HG03025 (cell line): Measurements from ENCODE around the gene SMARCA2.

Experiments used
- ATAC-seq: cut with Tn5 transposase; IDR thresholded peaks from one replicate; pipeline ENCODE4 v1.9.1; 2021; ENCODE audit warnings: mild to moderate bottlenecking, moderate library complexity; ENCODE audit not compliant: unreplicated experiment, low FRiP score

Gene SMARCA2

DNA sequence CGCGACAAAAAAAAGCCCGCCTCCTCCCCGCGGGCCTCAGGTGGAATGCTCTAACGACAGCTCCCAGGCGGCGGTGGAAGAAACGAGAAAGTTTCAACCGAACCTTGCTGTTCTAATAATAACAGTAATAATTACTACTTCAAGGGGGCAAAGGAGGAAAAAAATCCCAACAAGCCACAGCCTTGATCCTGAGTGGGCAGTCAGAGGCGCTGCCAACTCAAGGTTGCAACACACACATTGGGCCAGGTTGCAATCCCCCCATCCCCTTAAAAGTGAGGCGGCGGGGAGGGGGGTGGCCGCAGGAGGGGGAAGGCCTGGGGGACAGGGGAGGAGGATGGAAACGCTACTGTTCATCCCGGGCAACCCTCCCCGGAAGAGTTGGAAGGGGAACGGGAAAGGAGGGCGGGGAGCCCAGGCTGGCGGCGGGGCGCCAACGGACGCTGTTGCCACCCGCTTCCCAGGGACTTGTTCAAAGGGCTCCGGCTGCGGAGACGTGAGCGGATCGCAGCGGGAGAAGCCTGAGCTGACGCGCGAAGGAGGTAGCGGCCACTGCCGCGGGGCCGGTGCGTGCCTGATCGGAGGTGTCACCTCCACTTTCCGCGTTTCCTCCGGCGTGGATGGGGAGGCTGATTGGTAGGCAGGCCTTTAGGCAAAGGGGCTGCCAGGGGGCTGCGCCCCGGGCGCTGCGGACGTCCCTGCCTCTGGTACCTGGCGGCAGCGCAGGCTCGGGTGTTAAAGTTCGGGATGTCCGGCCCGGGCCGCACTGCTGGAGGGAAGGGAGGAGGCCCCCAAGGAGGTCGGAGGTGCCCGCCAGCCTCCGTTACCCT lies 647 bp downstream of the SMARCA2 start:
- ATAC-seq, result no peak

DNA sequence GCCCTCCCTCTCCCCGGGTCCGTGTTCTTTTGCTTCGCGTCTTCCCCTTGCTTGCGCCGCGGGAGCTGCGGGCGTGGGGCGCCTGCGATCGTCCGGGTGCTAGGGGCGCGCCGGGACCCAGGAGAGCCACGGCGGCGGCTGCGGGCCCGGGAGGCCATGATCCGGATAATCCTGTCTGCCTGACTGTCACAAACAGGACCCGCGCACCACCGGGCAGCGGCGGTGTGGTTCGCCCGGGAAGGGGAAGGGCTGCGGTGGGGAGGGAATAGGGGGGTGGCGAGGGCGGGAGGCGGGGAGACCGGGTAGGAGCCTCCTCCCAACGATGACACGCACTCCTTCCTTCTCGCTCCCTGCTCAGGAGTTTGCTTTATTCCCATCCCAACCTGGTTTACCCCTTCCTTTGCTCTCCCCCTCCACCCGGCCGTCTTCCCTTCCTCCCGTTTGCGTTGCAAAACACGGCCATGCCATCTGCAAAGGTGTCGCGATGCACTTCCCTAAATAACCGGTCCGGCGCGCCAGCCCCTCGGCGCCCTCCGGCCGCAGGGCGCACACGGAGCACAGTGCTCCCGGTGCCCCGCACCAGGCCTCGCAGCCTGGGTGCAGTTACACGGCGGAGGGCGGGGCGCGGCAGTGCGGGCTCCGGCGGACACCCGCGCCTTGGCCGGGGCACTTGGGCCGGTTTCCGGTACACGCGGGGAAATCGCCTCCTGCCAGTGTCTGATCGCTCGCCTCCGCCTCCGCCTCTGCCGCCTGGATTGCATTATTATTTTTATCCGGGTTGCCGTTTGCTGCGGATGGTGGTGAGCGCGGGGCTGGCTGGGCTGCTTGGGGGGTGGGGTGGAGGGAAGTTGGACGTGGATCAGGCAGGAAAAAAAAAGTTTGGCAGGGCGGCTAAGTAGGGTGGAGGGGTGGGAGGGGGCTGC lies 1.5 kb downstream of the SMARCA2 start:
- no peak for ATAC-seq

DNA sequence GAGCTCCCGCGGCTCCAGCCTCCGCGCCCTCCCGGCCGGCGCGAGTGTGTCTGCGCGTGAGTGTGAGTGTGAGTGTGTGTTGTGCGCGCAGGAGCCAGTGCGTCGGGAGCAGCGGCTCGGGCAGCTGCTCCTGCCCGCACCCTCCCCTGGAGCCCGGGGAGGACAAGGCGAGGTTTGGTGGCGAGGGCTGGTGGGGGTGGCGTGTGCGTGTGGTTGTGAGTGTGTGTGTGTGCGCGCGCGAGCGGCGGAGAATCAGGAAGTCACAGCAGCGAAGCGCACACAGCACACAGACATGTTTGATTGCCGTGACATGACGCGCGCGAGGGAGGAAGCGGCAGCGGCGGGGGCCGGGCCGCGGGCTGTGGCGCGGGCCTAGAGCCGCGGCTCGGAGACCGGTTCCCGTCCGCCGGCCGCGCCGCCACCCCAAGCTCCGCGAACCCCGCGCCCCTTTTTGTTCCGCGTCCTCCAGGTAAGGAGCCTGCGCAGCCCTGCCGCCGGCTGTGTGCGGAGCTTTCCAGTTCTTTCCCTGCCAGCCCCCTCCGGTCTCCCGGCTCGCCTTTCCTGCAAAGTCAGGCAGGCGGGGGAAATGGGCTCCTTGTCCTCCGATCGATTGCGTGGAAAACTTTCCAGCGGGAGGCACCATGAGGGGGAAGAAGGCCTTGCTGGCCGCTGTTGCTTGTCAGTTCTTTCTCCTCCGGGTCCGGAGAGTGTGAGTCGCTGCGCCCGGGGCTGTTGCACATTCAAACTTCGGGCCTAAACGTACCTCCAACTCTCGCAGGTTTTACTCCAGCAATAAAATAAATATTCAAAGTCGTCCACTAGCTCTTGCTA lies 2.4 kb downstream of the SMARCA2 start:
- peak; percentile 25 for ATAC-seq

DNA sequence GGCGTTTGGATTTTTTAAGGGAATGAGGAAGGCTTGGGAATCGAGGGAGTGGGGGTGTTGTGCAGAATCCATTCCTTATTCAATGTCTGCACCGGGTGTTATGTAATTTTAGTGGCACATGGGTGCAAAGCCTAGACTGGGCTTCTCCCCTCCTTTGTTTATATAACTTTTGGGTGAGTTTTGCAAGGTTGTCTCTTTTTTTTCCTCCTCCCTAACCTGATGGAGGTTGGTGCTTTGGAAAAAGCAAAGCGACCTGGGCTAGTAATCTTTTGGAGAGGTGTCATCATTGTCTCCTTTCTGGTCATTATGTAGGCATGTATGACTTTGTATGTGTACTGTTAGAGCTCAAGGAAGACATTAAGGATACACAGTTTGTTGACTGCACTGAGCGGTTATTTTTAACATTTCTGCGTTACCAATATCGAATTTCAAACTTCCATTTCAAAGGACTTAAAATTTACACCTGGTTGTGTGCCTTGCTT lies 3.1 kb downstream of the SMARCA2 start:
- ATAC-seq, result no peak

DNA sequence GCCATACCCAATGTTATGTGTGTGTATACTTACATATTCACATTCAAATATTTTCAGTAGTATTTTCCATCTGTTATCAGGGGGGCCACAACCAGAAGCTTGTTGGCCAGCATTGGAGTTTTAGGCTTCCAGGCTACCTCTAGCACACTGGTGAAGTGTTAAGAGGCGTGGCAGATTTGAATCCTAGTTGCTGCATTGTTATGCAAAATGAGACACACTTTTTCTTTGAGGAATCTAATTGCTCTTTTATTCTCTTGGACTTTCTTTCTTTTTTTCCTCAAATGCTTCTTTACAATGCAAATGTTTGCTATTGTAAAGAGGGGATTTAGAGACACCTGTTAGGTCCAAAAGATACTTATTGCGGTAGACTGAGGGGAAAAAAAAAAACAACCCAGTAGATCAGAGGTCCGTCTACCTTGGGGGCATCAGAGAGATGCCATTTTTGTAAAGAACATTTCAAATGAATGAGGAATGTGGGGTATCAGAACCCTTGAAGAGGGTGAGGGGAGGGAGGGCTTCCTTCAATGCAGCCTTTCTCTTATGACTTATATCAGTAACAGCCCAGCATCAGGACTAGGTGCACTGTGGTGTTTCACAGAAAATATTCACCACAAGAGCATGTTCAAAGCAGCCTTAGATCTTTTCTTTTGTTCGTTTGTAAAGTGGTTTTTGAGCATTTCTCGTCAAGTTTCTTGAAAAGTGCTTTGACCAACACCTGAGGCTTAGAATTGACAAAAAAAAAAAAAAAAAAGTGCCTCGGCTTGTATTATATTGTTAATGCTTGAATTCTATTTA lies 3.8 kb downstream of the SMARCA2 start:
- ATAC-seq, result no peak

DNA sequence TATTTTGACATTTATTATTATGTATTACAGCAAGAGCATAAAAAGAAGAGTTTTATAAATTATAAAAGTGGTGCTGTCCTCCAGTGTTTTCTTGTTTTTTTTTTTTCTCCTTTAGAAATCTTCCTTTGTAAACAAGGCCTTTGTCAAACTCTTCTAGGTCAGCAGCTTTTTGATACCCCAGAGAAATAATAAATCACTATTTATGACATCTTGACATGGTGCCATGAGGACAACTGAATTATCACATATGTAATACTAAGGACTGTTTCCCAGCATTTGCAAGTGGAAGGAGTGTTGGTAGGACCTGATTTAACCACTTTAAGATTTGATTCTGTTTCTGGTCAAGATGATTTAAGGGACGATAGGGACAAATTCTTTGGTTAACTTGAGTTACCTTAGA lies 4.6 kb downstream of the SMARCA2 start:
- ATAC-seq, result no peak

DNA sequence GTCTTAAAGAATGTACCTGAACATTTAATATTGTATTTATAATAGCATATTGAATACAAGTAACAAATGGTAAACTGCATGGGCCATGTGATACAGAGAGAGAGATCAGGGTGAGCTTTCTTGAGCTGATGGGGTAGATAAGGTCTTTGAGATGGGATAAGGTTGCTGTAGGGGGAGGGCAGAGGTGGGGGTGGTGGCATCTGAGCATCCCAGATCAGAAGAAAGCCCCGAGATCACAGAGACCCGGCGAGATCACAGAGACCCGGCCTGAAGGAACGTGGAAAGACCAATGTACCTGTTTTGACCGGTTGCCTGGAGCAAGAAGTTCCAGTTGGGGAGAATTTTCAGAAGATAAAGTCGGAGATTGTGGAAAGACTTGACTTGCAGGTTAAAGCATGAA lies 6.6 kb downstream of the SMARCA2 start:
- no peak for ATAC-seq

DNA sequence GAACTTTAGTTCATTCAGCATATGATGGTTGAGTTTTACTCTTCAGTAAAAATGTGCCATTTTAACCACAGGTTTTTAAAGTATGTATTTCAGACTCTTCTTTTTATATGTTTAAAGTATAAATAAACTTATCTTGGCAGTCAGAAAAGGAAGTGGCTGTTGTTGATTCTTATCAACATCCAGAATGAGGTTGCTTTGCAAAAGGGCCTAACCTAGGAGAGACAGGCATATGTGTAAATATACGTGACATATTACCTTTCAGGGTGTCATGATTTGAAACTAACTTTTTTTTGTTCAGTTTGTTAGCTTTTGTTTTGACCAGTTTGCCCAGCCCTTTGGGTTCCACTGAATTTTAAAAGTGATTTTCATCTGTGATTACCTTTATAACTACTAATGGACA lies 7.4 kb downstream of the SMARCA2 start:
- no peak for ATAC-seq

DNA sequence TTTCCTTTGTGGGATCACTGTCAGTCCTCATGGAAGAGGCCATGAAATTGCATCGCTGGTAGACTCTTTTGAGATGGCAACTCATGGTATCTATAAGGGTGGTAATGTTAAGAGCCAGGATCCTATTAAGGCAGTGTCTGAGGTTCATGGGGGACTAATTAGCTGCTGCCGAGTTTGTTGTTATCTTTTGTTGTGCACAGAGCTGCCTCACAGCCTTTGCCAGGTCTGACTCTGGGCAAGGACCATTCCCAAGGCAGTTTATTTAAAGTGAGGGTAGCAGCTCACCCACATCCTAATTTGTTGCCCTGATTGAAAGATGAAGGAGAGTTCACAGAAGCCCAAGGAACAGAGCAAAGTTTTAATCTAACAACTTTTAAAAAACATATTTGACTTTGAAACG lies 7.9 kb downstream of the SMARCA2 start:
- ATAC-seq, result no peak

DNA sequence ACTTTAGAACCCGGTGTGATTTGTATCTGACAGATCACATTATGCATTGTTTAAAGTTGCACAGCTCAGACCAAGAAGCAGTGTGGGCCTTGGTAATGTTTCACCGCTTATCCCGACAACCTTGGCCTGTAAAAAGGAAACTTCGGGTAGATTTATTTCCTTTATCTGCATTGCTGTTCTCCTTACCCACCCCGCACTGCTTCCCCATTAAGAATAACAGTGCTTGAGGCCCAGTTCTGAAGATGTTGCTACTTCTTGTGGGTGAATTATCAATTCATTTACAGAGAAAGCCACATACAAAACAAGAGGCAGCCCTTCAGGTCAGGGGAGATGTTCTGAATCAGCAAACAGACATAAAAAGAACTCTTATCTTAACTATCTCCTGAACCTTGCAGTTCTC lies 8.4 kb downstream of the SMARCA2 start:
- no peak for ATAC-seq

DNA sequence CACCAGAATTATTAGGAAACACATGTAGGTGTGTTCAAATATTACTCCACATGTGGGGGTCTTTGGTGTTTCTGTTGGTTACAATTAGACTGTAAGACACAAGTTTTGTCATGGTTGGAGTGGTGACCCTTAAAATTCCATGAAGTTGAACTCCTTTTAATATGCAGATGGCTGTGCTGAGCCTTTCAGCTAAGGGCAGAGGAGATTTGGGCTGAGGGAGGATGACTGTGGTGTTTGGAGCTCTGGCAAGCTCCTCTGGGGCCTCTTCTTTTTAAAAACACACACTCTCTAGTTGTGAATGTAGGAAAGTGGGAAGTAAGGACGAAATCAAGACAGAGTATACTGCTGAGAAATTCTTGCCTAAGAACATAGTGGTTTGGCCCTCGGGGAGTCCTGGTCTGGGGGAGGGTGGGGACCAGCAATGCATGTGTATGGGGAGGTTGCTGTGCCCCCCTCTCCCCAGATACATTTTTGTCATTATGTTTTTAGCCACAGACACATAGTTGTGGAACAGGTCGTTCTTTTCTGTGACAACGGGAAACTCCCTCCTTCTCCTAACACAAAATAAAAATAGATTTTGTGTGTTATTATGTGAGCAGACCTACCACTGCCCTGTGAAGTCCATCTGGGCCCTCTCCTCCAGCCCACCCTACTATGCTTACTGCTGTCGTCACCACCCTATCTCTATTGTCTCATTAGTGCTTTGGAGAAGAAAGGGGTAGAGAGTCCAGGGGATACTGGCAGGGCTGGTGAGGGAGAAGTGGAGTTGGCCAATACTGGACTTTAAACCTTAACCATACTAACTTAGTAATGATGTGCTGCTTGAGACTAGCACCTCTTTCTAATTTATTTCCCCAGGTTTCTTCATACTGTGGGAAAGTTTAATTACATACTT lies 10.0 kb downstream of the SMARCA2 start:
- no peak for ATAC-seq

DNA sequence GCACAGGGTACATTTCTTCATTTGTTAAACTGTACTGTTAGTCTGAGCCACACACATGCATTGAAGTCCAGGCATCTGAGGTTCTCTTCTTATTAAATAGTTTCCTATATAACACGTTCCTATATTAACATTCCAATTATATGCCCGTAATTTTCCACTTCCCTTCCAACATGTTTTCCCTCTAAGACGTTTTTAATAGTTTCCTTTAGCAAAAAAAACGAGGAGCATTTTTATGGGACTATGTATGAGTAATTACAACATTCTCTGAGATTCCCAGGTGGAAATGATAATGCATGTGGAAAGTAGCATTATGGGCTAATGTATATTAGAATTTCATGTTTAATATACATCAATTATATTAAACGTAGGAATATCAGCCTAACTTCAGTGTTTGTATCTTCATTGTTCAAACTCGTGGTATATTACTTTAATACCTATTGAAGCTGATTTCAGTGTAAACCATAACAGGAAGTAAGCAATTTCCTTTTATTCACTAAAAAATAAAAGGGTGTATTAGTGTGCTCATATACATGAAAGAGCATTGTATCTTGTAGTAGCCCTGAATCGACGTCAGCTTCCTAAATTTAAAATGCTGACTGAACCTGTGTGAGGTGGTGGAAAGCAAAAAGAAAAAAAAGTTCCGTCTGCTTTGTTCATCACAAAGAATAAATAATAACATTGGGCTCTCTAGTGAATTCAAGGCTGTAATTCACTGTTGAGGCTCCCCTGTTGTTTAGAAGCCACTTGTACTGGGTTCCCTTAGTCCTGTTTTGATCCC lies 11.3 kb downstream of the SMARCA2 start:
- ATAC-seq, result no peak

DNA sequence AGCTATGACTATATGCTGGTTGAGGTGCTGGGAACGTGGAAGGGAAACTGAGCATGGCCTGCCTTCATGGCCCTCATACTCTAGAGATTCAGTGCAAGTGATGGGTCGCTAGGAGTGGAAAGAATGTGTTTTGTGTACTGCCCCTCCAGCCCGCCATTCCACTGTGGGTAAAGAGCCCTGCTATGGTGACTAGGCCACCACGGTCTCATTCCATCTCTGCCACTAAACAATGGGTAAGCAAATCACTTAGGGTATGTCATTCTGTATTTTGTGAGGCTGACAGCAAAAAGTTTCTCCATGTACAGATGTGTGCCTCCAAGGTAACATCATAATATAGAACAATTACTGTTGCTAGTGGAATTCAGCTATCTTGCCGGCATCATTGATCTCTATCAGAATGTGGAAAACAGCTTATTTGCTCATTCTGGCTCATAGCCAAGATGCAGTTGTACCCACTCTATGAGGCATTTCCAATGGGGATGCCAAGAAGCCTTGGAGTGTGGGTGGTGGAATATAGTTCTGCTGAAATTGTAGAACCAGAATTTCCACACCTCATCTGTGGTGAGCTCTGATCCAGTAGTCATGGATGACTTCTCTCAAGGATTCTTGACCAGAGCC lies 12.5 kb downstream of the SMARCA2 start:
- no peak for ATAC-seq

DNA sequence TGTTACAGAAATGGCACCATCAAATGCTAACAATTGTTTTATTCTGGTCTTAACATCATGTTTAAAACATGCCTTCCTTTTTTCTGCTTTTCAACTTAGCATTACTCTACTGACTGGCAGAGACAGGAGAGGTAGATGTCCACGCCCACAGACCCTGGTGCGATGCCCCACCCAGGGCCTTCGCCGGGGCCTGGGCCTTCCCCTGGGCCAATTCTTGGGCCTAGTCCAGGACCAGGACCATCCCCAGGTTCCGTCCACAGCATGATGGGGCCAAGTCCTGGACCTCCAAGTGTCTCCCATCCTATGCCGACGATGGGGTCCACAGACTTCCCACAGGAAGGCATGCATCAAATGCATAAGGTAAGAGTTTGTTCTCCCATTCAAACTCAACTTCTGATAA lies 13.7 kb downstream of the SMARCA2 start:
- no peak for ATAC-seq

DNA sequence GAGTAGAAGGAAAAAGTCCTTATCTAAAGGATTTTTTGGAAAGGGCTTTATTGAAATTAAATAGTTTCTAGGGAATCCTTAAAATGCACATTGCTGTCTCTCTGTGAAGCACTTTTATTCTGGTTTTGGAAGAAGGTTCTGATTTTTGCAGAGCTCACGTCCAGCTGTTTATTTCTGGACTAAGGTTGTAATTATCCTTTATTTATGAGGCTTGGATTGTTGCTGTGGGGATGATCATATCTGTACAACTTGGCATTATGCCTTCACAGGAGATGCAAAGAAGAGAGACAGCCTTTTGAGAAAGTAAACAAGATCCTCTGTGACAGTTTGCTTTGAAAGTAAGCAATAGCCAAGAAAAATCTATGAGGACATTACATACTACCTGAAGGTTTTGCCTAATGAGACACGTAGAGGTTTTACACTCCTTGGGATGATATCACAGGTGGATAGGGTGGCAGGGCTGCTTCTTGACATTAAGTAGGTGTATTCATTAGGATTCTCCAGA lies 14.6 kb downstream of the SMARCA2 start:
- ATAC-seq, result no peak

DNA sequence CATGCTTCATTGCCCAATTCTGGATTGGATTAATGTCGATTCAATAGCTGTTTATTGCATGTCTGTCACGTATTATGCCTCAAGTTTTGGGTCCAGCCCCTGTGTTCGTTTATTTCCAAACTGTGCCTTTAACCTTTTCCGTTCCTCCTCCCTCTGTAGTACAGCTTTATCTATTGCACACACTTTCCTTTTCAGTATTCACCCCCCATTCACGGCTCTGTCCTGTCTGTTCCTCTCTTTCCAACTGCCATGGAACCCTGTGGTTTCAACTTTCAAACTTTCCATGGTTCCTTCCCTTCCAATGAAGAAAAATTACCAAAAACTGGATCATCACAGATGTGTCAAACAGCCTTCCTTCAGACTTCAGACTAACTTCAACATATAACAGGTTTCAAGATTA lies 17.1 kb downstream of the SMARCA2 start:
- ATAC-seq, result no peak

DNA sequence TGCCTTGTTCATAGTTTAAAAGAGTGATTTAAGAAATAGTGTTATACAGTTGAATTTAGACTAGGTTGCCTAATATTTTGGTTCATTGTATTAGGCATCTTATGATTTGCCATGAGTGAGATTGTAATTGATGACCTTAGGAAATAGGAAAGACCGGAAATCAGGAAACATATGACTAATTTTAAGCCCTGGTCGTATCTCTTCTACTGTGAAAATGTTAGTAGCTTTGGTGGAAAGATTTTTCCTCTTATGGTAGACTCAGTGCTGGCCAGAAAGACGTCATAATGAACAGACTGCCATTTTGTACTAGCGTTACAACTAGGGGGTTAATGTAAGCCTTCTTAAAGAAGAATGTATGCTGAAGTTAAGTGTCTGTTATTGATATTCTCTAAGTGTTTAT lies 21.7 kb downstream of the SMARCA2 start:
- no peak for ATAC-seq
